Cerebellar nuclear complex (tissue), 1 donor: Measurements from ENCODE around the gene ASPRV1.
"Not testable (repeated sequence)": the region's sequence is repeated elsewhere in the genome, so short reads cannot be mapped to it uniquely, and the experiment has no call there.

Experiments used
- DNase-seq, 2 experiments: peaks; one replicate each; lab custom pipeline; 2025; lab: John Stamatoyannopoulos, UW

ASPRV1 gene

GRCh38 chr2:69960821-69961220, 610 bp downstream of the ASPRV1 start:
- no peak for DNase-seq

DNA sequence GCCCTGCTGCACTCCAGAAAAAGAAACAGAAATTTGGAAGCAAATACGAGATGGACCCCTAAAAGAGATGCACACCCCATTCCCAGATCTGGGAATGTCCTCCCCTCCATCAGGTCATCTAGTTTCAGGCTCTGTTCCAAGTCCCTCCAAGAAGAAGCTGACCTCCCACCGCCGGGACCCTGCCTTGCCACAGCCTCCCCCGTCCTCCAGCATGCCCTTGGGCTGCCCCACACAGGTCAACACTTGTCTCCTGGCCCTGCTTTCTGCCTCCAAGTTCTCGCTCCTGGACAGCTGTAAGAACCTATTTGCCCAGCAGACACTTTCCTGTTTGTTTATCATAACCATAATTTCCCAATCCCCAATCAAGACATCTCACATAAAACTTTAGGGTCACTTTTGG, 2.0 kb downstream of the ASPRV1 start:
- DNase-seq, result no peak

GRCh38 chr2:69958480-69958879, 3.0 kb downstream of the ASPRV1 start:
- DNase-seq, result no peak

- no peak for DNase-seq
Observed at GRCh38 chr2:69957965-69958364, 3.5 kb downstream of the ASPRV1 start.

- no peak for DNase-seq
Observed at GRCh38 chr2:69956475-69956979, 4.9 kb downstream of the ASPRV1 start.

DNA sequence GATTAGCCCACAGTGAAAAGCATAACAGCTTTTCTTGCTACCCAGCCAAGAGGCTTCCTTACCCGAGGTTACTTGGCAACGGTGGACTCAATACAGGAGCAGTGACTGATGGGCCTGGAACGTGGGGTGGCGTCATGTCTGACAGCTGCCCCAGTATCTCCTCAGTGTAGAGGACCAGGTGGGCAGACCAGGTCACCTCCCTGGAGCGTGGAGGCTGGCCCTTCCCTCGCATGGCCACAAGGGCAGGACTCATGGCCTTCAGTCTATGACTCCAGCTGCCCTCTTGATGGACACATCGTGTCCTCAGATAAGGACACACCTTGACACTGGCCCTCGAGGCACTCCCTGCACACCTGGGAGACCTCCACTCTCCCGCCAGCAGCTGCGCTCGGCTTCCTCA, 6.4 kb downstream of the ASPRV1 start:
- no peak for DNase-seq

- no peak for DNase-seq
Observed at GRCh38 chr2:69954084-69954483, 7.3 kb downstream of the ASPRV1 start.

DNA sequence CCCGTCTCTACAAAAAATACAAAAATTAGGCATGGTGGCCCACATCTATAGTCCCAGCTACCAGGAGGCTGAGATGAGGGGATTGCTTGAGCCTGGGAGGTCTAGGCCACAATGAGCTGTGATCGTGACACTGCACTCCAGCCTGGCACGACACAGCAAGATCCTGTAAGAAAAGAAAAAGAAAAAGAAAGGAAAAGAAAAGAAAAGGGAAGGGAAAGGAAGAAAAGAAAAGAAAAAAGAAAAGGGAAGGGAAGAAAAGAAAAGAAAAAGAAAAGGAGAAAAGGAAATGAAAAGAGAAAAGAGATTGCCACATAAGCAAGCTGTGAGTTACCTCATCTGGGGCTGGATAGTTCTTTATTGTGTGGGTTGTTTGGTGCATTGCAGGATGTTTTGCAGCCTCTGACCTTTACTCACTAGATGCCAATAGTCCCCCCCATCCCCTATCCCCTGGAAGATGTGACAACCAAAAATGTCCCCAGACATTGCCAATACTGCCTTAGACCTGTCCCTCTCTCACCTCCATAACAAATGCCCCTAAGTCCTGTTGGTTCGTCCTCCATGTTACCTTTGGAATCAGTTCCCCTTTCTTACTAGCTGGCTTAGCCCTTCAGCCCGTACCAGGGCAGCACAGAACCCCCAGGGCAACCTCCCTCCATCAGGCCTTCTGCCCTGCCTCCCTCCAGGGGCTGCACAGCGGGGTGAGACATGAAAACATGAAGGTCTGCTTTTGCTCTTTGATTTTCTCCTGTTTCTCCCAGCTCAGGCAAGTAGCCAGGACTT, 8.9 kb downstream of the ASPRV1 start:
- DNase-seq, result no peak

DNA sequence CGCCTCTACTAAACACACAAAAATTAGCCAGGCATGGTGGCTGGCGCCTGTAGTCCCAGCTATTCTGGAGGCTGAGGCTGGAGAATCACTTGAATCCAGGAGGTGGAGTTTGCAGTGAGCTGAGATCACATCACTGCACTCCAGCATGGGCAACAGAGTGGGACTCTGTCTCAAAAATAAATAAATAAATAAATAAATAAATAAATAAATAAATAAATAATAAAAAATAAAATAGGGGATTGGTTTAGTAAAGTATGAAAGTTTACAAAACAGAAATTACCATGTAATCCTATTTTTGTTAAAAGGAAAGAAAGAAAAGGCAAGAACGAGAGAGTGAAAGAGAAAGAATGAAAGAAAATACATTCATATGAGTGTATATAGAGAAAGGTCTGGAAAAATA, 10.8 kb downstream of the ASPRV1 start:
- DNase-seq, result not testable (repeated sequence)

DNA sequence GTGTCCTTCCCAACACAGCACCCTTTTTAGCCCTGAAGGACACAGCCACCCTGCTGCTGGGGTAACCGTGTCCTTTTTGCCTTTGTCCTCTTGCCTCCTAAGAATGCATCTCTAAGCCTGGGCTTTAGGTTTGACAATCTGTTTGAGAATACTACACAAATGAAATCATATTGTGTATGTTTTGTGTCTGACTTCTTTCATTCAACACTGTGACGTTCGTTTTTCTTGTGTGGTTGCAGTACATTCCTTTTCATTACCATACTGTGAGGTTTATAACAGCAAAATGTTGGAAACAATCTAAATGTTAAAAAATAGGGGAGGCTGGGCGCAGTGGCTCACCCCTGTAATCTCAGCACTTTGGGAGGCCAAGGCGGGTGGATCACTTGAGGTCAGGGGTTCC, 11.2 kb downstream of the ASPRV1 start:
- no peak for DNase-seq

DNA sequence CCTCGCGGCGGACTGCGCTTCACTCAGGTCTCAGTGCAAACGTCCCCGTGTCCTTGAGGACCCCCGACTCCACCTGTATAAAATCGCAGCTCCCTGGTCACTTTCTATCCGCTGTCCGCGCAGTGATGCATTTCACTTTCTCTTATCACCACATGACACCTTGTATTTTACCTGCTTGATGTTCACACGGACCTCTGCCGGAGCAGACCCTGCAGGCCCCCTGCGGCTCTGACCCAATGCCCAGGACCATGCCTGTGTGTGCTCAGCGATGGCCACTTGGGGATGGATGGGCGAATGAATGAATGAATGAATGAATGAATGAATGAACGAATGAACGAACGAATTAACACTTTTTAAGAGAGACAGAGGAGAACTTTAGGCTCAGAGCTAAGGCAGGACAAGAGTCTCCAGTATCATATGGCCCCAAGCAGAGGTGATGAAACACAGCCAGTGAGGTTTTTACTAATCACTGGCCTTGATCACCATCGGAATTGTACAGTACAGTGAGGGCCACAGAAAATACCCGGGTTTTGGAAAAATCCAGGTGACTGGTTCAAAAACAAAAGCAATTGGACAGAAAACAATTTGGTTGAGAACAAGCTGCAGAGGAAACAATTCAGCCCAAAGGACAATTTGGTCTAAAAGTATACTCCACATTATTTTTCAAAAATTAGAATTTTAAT, 12.3 kb downstream of the ASPRV1 start:
- no peak for DNase-seq

- peak in 1 of 2 experiments; percentile 45 for DNase-seq
Observed at GRCh38 chr2:69948032-69948962, 13.1 kb downstream of the ASPRV1 start.

DNA sequence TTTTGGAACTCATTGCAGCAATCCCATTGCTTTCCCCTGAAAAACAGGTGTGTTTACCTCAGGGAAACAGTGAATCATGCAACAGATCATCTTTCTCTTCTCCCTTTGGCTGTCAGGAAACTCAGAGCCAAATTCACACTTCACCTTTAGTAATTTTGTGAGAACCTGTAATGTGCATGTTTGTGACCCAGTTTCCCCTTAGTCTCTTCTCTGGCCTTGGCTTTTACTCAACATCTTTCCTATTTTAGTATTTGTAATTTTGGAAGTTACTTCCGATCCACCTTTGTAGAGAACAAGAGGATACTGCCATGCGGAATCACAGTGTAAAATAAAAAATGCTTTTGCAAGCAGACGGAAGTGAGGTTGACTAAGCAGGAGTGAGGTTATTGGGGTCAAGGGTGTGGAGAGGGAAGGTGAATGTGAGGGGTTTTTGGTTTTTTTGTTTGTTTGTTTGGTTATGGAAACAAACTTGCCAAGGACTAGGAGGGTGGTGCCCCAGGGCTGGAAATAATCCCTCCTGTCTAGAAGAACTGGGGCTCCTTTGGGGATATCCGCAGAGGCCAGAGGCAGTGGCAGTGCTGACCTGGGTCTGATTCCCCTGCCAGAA, 14.0 kb downstream of the ASPRV1 start:
- DNase-seq, result no peak

GRCh38 chr2:69946351-69947324, 14.8 kb downstream of the ASPRV1 start:
- no peak for DNase-seq

DNA sequence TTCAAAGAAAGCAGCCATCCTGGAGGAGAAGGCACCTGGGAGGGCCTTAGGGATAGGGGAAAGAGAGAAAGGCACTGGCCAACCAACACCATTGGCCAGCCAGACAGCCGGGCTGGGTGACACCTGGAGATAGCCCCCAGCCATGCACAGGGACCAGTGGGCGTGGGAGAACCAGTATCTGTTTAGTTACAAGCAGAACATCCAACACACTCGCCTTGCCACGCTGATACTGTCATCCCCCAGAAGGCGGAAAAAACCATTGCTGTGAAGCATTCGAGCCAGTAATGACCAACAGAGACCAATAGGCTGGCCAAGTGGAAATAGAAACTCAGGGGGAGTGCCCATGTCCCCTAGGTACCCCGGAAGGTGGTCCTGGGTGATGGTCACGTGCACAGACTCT, 15.5 kb downstream of the ASPRV1 start:
- DNase-seq, result no peak

- no peak for DNase-seq
Observed at GRCh38 chr2:69945441-69945840, 16.0 kb downstream of the ASPRV1 start.

- no peak for DNase-seq
Observed at GRCh38 chr2:69944756-69945155, 16.7 kb downstream of the ASPRV1 start.

- no peak for DNase-seq
Observed at GRCh38 chr2:69943843-69944525, 17.4 kb downstream of the ASPRV1 start.

DNA sequence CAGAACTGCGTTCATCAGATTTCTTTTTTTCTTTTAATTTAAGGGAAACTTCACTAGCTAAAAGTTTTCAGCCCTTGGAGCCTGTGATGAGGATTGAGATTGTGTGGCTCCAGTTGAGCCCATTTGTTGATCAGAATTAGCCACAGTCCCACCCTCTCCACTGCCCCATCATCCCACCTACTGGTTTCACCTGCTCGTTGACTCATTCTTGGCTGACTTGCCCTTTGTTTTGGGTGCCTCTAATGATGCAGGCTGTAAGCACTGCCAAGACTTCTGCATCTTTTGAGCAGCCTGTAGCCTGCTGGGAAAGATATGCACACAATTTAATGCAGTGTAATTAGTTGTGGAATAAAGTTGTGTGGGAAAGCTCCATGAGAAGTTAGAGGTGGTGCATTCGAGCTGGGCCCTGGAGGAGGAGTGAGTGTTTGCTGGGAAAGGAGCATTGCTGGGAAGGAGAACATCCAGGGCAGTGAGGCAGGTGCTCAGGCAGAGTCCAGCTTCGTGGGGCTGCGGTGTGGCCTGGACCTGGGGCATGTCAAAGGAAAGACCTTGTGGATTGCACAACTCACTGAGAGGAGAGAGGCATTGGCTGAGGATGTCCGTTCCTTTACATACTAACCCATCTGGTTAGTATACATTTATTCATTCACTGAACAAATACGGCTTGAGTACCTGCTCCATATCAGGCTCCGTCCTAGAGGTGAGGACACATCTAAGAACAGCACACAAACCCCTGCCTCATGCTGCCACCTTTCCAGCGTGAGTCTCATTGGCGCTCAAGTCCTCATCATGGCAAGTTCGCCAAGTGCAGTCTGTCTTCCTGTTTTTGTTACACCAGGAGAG, 18.2 kb downstream of the ASPRV1 start:
- DNase-seq, result no peak
